Type B pancreatic cell (in vitro differentiated cells): Measurements from ENCODE around the gene IFI44. TPM values are rescaled to one million over a fixed set of nuclear protein-coding genes. Genes with fewer than 3 reads are reported as not detected.
A peak's percentile ranks its signal among the peaks of the same experiment; 100 is the strongest.

Experiments
- DNase-seq: peaks from one replicate; pipeline ENCODE4 v3.0.0; 2021; ENCODE audit warnings: mixed read lengths; ENCODE audit not compliant: unreplicated experiment; ENCODE audit errors: extremely low spot score
- H3K27ac Mint-ChIP-seq: 2 replicates; pipeline ENCODE4 v1.8.0; 2021; ENCODE audit warnings: mild to moderate bottlenecking, mixed read lengths
- H3K27me3 Mint-ChIP-seq: 2 replicates; pipeline ENCODE4 v1.8.0; 2021; ENCODE audit warnings: mixed read lengths
- H3K36me3 Mint-ChIP-seq: 2 replicates; pipeline ENCODE4 v1.8.0; 2021; ENCODE audit warnings: mixed read lengths
- H3K4me1 Mint-ChIP-seq: one replicate; pipeline ENCODE4 v1.8.0; 2021; ENCODE audit warnings: mixed read lengths; ENCODE audit not compliant: unreplicated experiment
- H3K4me3 Mint-ChIP-seq: 2 replicates; pipeline ENCODE4 v1.8.0; 2021; ENCODE audit warnings: mild to moderate bottlenecking, mixed read lengths
- H3K9me3 Mint-ChIP-seq: 2 replicates; pipeline ENCODE4 v1.8.0; 2021; ENCODE audit warnings: mixed read lengths
- total RNA-seq: library from RNA; stranded (reverse); gene quantifications from 2 replicates; pipeline ENCODE4 v1.2.1, GENCODE V29; 2021; ENCODE audit warnings: low replicate concordance
- TF ChIP-seq, protein P1 (sequence below): fragments of 200-600 bp; sonication (generic); conservative IDR thresholded peaks from 2 replicates; pipeline ENCODE4 v1.5.0; 2021; ENCODE audit warnings: antibody characterized with exemption, mild to moderate bottlenecking

IFI44 gene
- total RNA-seq, 1 donor from 2014 or later, result 4.8 TPM

DNA sequence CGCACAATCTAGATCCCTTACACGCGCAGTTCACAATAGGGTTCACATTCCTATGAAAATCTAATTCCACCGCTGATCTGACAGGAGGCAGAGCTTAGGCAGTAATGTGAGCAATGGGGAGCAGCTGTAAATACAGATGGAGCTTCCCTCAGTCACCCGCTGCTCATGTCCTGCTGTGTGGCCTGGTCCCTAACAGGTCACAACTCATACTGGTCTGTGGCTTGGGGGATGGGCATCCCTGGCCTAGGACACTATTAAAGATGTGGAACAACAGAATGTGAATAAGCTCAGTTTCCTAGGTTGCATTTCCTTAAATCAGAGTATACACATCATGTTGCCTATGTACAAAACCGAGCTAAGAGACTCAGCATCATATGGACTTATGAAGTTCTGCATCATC lies 16.2 kb downstream of the IFI44 start:
- peaks cover 13% of the 10 kb centered on the region for H3K27me3 Mint-ChIP-seq

DNA sequence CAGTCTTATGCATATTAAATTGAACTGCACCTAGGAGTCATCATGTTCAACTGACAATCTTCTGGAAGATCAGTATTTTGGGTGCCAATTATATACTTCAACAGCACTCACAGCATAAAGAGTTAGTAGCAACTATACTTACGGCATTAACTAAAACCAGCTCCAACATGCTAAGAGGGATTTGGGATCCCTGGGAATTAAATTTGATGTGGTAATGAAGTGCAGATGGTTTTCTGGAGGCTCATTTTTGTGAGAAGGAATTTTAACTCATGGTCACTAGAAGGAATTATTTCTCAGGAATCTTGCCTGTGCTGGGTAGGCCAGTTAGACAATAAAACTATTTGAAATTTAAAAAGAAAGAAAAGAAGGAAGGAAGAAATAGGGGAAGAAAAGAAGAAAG lies 18.3 kb downstream of the IFI44 start:
- H3K4me3 Mint-ChIP-seq, result no peak overlapping the region
- TF ChIP-seq, protein P1, sequence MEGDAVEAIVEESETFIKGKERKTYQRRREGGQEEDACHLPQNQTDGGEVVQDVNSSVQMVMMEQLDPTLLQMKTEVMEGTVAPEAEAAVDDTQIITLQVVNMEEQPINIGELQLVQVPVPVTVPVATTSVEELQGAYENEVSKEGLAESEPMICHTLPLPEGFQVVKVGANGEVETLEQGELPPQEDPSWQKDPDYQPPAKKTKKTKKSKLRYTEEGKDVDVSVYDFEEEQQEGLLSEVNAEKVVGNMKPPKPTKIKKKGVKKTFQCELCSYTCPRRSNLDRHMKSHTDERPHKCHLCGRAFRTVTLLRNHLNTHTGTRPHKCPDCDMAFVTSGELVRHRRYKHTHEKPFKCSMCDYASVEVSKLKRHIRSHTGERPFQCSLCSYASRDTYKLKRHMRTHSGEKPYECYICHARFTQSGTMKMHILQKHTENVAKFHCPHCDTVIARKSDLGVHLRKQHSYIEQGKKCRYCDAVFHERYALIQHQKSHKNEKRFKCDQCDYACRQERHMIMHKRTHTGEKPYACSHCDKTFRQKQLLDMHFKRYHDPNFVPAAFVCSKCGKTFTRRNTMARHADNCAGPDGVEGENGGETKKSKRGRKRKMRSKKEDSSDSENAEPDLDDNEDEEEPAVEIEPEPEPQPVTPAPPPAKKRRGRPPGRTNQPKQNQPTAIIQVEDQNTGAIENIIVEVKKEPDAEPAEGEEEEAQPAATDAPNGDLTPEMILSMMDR, result no peak
- H3K9me3 Mint-ChIP-seq, result no peaks in the 10 kb centered on the region

More for the DNA sequence above, 16.2 kb downstream of the IFI44 start:
- Mint-ChIP-seq H3K4me1 (peaks cover 8% of the 10 kb centered on the region), H3K27ac (no peak overlapping the region), H3K9me3 (no peaks in the 10 kb centered on the region), H3K4me3 (no peak overlapping the region), H3K36me3 (no peaks in the 10 kb centered on the region)
- TF ChIP-seq, protein P1, result no peak
- no peak for DNase-seq

DNA sequence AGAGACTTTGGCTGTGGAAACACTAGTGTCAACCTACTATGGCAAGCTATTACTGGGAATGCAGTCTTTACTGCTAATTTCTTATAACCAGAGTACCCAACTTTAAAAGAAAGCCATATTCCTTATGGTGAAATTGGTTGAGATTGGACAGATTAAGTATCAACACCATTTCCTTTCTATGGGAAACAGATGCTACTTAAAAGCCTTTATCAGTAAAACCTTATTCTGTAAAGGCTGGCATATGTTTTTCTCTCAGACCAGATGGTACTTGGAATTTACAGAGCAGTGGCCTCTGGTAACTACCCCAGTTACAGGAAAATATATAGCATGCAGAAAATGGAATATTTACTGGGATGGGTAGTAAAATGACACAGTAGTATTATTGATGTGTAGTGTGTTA lies 18.8 kb downstream of the IFI44 start:
- no peak overlapping the region for H3K27ac Mint-ChIP-seq
- TF ChIP-seq, protein P1, result no peak
- no peaks in the 10 kb centered on the region for H3K9me3 Mint-ChIP-seq
- H3K4me1 Mint-ChIP-seq, result peaks cover 8% of the 10 kb centered on the region
- no peaks in the 10 kb centered on the region for H3K36me3 Mint-ChIP-seq
- no peak overlapping the region for H3K4me3 Mint-ChIP-seq
- H3K27me3 Mint-ChIP-seq, result peaks cover 2% of the 10 kb centered on the region
- no peak for DNase-seq

More for the DNA sequence above, 18.3 kb downstream of the IFI44 start:
- H3K27me3 Mint-ChIP-seq, result peaks cover 7% of the 10 kb centered on the region
- no peak overlapping the region for H3K27ac Mint-ChIP-seq
- H3K36me3 Mint-ChIP-seq, result no peaks in the 10 kb centered on the region
- DNase-seq, result no peak
- peaks cover 8% of the 10 kb centered on the region for H3K4me1 Mint-ChIP-seq

DNA sequence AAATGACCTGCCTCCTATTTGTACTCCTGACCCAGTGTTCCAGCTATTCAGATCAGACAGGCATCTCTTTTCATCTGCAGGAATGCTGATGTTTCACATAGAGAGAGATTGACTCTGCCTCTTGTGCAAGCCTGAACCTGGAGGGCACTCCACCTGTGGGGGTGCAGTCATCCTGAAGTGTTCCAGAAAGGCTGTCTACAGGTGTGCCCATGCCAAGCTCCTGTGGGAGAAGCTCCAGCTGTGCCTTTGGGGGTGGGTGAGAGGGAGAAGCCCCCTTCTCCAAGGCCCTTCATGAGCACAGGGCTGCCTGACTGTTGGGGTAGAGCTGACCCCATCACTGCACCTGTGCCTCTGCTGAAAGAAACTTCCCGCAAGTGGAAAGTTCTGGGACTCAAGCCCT lies 22.8 kb downstream of the IFI44 start:
- no peak overlapping the region for H3K4me3 Mint-ChIP-seq
- TF ChIP-seq, protein P1, result no peak
- H3K4me1 Mint-ChIP-seq, result peaks cover 8% of the 10 kb centered on the region
- no peaks in the 10 kb centered on the region for H3K9me3 Mint-ChIP-seq
- H3K27ac Mint-ChIP-seq, result no peak overlapping the region
- no peak for DNase-seq
- H3K36me3 Mint-ChIP-seq, result no peaks in the 10 kb centered on the region
- H3K27me3 Mint-ChIP-seq, result no peaks in the 10 kb centered on the region

DNA sequence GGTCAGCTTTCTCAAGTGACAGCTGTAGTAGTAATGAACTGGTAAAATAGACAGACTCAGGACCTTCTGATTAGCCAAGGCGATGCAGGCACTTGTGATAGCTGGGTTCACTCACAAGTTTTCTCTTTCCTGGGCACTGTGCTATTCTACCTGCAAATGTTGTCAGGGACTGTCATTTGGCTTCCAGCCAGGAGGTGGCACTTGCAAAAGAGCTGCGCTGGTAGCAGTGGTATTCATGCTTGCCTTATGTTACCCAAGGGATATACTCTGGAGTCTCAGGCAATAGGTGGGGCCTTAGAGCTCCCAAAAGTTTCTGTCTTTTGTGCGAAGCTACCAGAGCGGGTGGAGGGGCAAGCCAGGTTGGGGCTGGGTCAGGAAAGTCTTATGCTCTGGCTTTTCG lies 23.5 kb downstream of the IFI44 start:
- peaks cover 2% of the 10 kb centered on the region for H3K4me1 Mint-ChIP-seq
- DNase-seq, result no peak
- no peaks in the 10 kb centered on the region for H3K27me3 Mint-ChIP-seq
- H3K9me3 Mint-ChIP-seq, result no peaks in the 10 kb centered on the region
- TF ChIP-seq, protein P1, result peak; percentile 43
- no peaks in the 10 kb centered on the region for H3K36me3 Mint-ChIP-seq
- H3K4me3 Mint-ChIP-seq, result no peak overlapping the region
- no peak overlapping the region for H3K27ac Mint-ChIP-seq

DNA sequence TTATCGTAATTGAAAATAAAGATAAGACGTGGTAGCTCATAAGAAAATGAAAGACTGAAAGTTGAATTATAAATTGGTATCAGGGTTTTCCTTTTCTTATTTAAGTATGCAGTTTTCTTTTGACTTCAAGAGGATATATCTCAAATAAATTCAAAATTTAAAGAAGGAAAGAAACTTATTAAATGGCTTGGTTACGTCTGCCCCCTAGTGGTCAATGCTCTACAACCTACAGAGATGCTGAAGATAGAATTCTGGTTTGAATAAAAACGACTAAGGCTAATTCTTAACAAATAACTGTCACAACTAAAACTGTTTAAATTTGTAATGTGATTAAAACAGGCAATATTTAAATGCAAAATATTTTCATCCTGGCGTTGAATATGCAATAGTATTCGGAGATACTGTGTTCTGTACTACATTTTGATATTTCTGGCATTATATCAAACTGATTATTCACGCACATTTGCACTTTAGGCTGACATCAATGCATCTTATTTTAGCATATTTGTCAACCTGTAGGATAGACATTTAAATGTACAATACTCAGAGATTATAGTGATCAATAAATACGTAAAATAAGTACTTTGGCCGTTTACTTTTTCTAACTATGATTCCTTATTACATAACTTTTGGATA lies 26.8 kb downstream of the IFI44 start:
- Mint-ChIP-seq H3K4me3 (no peak overlapping the region), H3K9me3 (no peaks in the 10 kb centered on the region), H3K4me1 (no peaks in the 10 kb centered on the region), H3K27me3 (peaks cover 3% of the 10 kb centered on the region), H3K27ac (no peak overlapping the region), H3K36me3 (no peaks in the 10 kb centered on the region)
- no peak for DNase-seq
- TF ChIP-seq, protein P1, result peak; percentile 96
